ENCODE data around the gene CPSF4L. TPM values are rescaled to one million over a fixed set of nuclear protein-coding genes. Genes with fewer than 3 reads are reported as not detected.

Gene CPSF4L
- total and polyA plus RNA-seq, 2 of the 13 experiments (the other 11 are each of a cell fraction or from before 2014, with no cell fraction given) = 0.73 to 1.6 TPM

DNA sequence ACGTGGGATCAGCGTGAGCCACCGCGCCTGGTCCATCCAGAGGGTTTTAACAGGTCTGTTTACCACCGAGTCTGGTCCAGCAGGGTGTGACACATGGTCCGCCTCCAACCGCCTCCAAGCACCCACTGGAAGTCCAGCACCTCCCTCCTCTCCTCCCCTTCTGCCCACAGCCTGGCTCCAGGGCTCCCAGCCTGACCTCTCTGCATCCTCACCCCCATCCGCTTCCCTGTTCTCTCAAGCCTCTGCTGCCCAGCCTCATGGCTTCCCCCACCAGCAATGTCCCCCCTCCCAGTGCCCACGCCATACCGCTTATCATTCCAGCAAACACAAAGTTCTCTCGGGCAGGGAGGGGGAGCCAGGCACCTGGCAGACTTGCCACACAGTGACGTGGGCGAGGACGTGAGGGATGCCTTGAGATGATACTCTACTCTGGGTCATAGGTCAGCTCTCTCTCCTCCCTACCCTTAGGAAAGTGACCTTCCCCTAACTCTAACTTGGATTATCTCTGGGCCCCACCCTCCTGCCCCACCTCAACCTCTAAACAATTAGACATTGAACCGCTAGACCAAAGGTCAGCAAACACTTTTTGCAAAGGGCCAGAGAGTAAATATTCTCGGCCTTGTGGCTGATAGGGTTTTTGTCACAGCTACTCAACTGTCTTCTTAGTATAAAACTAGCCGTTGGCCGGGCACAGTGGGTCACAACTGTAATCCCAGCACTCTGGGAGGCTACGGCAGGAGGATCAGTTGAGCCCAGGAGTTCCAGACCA, 27.0 kb upstream of the CPSF4L start (continued):
- peak; percentile 76; the same call in 1 of the 2 replicates for TF ChIP-seq ZNF607 (CRISPR knock-in tag; IDR thresholded peaks at IDR 0.05; ENCODE audit: borderline replicate concordance)
- peak; percentile 99 for TF ChIP-seq ZNF350 (CRISPR knock-in tag; IDR thresholded peaks at IDR 0.05; ENCODE audit: borderline replicate concordance, low read depth)
- TF ChIP-seq ZFP82 (CRISPR knock-in tag; IDR thresholded peaks at IDR 0.05; ENCODE audit: borderline replicate concordance) = no peak; the same call in 1 of the 2 replicates
- no peak; the same call in 1 of the 2 replicates for TF ChIP-seq RFX1 (IDR thresholded peaks at IDR 0.05)
- TF ChIP-seq, protein P1, sequence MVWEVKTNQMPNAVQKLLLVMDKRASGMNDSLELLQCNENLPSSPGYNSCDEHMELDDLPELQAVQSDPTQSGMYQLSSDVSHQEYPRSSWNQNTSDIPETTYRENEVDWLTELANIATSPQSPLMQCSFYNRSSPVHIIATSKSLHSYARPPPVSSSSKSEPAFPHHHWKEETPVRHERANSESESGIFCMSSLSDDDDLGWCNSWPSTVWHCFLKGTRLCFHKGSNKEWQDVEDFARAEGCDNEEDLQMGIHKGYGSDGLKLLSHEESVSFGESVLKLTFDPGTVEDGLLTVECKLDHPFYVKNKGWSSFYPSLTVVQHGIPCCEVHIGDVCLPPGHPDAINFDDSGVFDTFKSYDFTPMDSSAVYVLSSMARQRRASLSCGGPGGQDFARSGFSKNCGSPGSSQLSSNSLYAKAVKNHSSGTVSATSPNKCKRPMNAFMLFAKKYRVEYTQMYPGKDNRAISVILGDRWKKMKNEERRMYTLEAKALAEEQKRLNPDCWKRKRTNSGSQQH (CRISPR knock-in tag; IDR thresholded peaks at IDR 0.05; ENCODE audit: low read depth) = no peak
- no peak for TF ChIP-seq ZSCAN20 (CRISPR knock-in tag; IDR thresholded peaks at IDR 0.05; ENCODE audit: borderline replicate concordance)
- peak; percentile 64 for TF ChIP-seq GABPB1 (CRISPR knock-in tag; IDR thresholded peaks at IDR 0.05)
- peak; percentile 57 for TF ChIP-seq NFKBIZ (CRISPR knock-in tag; IDR thresholded peaks at IDR 0.05)
- TF ChIP-seq, protein P2, sequence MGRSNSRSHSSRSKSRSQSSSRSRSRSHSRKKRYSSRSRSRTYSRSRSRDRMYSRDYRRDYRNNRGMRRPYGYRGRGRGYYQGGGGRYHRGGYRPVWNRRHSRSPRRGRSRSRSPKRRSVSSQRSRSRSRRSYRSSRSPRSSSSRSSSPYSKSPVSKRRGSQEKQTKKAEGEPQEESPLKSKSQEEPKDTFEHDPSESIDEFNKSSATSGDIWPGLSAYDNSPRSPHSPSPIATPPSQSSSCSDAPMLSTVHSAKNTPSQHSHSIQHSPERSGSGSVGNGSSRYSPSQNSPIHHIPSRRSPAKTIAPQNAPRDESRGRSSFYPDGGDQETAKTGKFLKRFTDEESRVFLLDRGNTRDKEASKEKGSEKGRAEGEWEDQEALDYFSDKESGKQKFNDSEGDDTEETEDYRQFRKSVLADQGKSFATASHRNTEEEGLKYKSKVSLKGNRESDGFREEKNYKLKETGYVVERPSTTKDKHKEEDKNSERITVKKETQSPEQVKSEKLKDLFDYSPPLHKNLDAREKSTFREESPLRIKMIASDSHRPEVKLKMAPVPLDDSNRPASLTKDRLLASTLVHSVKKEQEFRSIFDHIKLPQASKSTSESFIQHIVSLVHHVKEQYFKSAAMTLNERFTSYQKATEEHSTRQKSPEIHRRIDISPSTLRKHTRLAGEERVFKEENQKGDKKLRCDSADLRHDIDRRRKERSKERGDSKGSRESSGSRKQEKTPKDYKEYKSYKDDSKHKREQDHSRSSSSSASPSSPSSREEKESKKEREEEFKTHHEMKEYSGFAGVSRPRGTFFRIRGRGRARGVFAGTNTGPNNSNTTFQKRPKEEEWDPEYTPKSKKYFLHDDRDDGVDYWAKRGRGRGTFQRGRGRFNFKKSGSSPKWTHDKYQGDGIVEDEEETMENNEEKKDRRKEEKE (IDR thresholded peaks at IDR 0.05) = no peak
- TF ChIP-seq RORA (CRISPR knock-in tag; IDR thresholded peaks at IDR 0.05) = no peak
- no peak for TF ChIP-seq ZNF224 (CRISPR knock-in tag; IDR thresholded peaks at IDR 0.05)
- peak; percentile 84; the same call in 1 of the 2 replicates for TF ChIP-seq FOXO1 (CRISPR knock-in tag; IDR thresholded peaks at IDR 0.05)
- peak; percentile 96 for TF ChIP-seq ZNF788 (CRISPR knock-in tag; IDR thresholded peaks at IDR 0.05; ENCODE audit: borderline replicate concordance)
- TF ChIP-seq ZNF549 (CRISPR knock-in tag; IDR thresholded peaks at IDR 0.05) = no peak
- TF ChIP-seq ZFP37 (CRISPR knock-in tag; IDR thresholded peaks at IDR 0.05; ENCODE audit: borderline replicate concordance) = peak; percentile 47; the same call in 1 of the 2 replicates
- TF ChIP-seq ZNF547 (CRISPR knock-in tag; IDR thresholded peaks at IDR 0.05) = peak; percentile 85
- TF ChIP-seq HCFC1 (IDR thresholded peaks at IDR 0.05; ENCODE audit: low read depth, low read length) = no peak
- TF ChIP-seq CEBPG (CRISPR knock-in tag; IDR thresholded peaks at IDR 0.05) = peak; percentile 46; the same call in 1 of the 2 replicates
- no peak for TF ChIP-seq SP2 (CRISPR knock-in tag; IDR thresholded peaks at IDR 0.05)
- 0 out of 2 replicates have a peak, but pooled peaks have one; percentile 41 for TF ChIP-seq ZNF329 (CRISPR knock-in tag; IDR thresholded peaks at IDR 0.05; ENCODE audit: low read depth)
- TF ChIP-seq POLR2A (IDR thresholded peaks at IDR 0.05; ENCODE audit: insufficient read depth in 1 of 2, low read depth in 2 of 2, low read length in 2 of 2) = peak in 1 of 2 experiments; percentile 32; a peak in 1 of 4 replicates
- peak; percentile 98 for TF ChIP-seq ESRRA (CRISPR knock-in tag; IDR thresholded peaks at IDR 0.05; ENCODE audit: low read depth)
- TF ChIP-seq HMG20A (CRISPR knock-in tag; IDR thresholded peaks at IDR 0.05; ENCODE audit: borderline replicate concordance) = peak; percentile 97
- TF ChIP-seq, protein P3, sequence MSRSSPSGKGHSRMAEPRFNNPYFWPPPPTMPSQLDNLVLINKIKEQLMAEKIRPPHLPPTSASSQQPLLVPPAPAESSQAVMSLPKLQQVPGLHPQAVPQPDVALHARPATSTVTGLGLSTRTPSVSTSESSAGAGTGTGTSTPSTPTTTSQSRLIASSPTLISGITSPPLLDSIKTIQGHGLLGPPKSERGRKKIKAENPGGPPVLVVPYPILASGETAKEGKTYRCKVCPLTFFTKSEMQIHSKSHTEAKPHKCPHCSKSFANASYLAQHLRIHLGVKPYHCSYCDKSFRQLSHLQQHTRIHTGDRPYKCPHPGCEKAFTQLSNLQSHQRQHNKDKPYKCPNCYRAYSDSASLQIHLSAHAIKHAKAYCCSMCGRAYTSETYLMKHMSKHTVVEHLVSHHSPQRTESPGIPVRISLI (CRISPR knock-in tag; IDR thresholded peaks at IDR 0.05; ENCODE audit: borderline replicate concordance) = peak; percentile 81; the same call in 1 of the 2 replicates
- peak; percentile 77; the same call in 1 of the 2 replicates for TF ChIP-seq SPEN (CRISPR knock-in tag; IDR thresholded peaks at IDR 0.05; ENCODE audit: low read depth)
- TF ChIP-seq ZNF567 (CRISPR knock-in tag; IDR thresholded peaks at IDR 0.05; ENCODE audit: borderline replicate concordance) = peak; percentile 84; the same call in 1 of the 2 replicates
- no peak for TF ChIP-seq FOSL1 (CRISPR knock-in tag; IDR thresholded peaks at IDR 0.05; ENCODE audit: borderline replicate concordance)

Data from HepG2 (cell line).